OCI-LY3 (cell line): ENCODE measurements around the gene ADARB2.

ENCODE experiments used
- CTCF ChIP-seq: fragments of 200-600, 300-600 bp; sonication (generic); IDR thresholded peaks from 2 replicates; pipeline ENCODE4 v1.5.1; 2014; ENCODE audit warnings: antibody characterized with exemption, low read length, low read depth
- EZH2phosphoT487 ChIP-seq: fragments of 200-600 bp; shearing (Covaris generic); IDR thresholded peaks from 2 replicates; pipeline ENCODE4 v1.6.1; 2018; ENCODE audit warnings: antibody characterized with exemption, mixed run types, low read depth

GRCh38 chr10:1576467-1577372 lies 160.6 kb downstream of the ADARB2 start:
- TF ChIP-seq CTCF (no peak), EZH2phosphoT487 (no peak)
